Right renal cortex interstitium (tissue), 3 donors: ENCODE results near the gene DAW1. TPM values are rescaled to one million over a fixed set of nuclear protein-coding genes. Genes with fewer than 3 reads are reported as not detected.

ENCODE experiments used
- DNase-seq, 3 donors: peaks; one replicate each; pipeline ENCODE4 v3.0.0-alpha.2; 2013; ENCODE audit warnings: low read depth in 3 of 3, low spot score in 2 of 3
- polyA plus RNA-seq, 3 donors: library from polyadenylated mRNA; unstranded; fragments of 120-200 nt; gene quantifications; one replicate each; pipeline ENCODE4 v1.2.1, GENCODE V29; 2013; ENCODE audit not compliant: insufficient read length in 3 of 3

Gene DAW1
- polyA plus RNA-seq, 3 donors = 0.68 to 0.99 (median 0.76) TPM

DNA sequence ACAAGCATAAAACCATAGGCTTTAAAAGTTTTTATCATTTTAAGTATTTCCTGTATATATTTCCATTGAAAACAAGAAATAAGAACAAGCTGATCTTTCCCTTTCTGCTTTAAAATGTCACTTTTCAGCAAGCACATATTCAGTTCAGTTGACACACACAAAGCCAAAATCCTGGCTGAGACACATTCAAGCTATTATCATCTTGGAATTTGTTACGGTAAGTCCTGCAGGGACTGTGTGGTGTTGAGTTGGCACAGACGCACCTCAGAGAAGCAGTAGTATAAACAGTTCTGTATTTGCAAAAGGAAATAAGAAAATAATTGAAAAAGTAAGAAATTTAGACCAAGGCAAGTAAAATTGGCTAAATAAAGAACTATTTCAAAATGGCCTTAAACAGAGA lies 10.4 kb upstream of the DAW1 start:
- no peak for DNase-seq

DNA sequence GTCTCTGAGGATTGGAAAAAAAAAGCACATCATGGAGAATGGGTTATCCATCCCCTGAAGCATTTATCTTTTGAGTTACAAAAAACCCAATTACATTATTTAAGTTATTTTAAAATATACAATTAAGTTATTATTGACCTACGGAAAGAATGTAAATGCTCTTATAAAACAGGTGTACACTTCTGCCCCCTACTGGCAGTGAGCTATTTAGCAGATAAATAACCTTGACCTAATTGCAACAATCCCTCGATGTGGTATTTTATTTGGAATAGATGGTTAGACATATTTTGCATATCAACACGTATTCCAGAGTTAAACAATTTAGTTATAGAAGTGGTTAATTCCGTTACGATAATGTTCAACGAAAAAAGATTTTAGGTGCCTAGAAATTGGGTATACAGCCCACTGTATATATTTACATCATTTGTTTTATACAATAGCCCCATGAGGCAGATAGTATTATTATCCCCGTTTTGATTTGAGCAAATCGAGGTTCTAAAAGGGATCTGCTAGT lies 9.1 kb upstream of the DAW1 start:
- DNase-seq = no peak

GRCh38 chr2:227862741-227863588 lies 8.5 kb upstream of the DAW1 start:
- no peak for DNase-seq

GRCh38 chr2:227864161-227864756 lies 7.2 kb upstream of the DAW1 start:
- DNase-seq = no peak

DNA sequence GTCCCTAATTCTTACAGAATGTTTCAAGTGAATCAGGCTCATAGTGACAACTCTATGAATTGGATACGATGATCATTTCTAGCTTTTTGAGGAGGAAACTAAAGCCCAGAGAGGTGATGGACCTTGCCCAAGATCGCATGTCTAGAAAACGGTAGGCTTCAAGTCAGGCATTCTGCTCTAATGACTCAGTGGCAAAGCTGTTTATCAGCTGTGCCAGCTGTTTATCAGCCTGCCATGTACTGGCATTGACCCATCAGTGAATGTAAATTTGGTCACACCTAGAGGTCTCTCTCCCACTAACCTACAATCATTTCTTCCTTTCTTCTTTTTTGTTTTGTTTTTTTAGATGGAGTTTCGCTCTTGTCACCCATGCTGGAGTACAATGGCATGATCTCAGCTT lies 6.1 kb upstream of the DAW1 start:
- DNase-seq = no peak

- no peak for DNase-seq
Observed at GRCh38 chr2:227867386-227867785, 4.0 kb upstream of the DAW1 start.

GRCh38 chr2:227870710-227871374 lies 589 bp upstream of the DAW1 start:
- DNase-seq = no peak

DNA sequence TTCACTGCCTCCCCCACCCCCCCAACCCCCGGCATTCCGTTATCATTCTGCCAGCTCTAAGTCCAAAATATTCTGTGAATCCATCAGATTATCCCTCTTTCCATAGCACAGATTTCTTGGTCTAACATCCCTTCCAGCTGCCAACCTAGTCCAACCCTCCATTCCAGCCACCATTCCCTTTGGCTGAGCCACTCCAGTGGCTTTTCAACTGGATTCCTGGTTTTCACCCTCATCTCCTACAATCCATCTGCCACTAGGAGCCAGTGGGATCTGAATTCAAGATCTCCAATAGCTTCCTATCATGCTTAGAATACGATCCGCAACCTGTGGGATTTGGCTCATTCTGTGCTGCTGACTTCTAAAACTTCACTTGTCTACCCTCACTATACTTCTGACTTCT lies 1.2 kb downstream of the DAW1 start:
- DNase-seq = no peak

DNA sequence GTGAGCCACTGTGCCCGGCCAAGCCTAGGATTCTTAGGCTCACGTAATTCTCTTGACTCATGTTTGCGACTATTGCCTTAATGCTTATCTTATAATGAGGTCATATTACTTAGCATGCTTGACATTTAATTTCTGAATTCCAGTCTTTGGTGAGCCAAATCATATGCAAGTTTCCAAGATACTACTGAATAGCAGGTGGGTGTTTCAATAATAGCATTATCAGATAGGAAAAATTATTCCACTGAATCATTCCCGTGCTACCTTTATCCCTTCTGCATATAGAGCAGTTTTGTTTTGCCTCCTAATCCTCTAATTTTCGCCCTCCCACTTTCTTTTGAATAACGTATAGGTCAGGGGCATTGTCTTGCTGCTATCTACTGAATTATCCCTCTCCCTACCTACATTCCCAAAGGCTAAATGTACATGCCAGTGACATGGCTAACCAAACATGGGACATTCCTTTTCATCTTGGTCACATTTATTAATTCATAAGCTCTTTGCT lies 4.9 kb downstream of the DAW1 start:
- no peak for DNase-seq

DNA sequence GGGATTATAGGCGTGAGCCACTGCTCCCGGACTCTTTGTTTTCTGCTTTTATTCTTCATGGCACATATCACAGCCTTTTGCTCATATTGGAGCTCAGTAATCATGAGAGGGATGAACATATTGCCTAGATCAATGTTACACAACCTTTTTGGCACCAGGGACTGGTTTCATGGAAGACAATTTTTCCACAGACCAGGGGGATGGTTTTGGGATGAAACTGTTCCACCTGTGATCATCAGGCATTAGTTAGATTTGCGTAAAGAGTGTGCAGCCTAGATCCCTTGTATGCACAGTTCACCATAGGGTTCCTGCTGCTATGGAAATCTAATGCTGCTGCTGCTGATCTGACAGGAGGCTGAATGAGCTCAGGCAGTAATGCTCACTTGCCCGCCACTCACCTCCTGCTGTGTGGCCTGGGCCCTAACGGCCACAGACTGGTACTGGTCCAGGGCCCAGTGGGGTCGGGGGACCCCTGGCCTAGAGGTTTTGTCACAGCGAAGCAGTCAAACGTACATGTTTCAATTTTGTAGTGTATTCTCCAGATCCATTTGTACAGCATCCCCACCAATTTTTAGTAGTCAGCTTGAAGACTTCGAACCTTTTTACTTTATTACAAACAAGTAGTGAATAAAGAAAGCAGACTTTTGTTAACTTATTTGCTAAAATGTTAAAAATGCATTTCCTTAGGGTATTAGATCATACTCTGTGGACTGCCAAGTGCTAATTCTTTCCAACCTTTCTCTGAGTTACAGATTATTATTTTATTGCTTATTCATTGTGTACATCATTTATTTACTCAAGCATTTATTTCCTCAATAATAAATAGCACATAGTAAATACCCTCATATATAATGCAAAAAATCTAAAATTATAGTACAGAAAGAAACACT lies 6.2 kb downstream of the DAW1 start:
- DNase-seq = no peak

GRCh38 chr2:227880460-227880859 lies 9.0 kb downstream of the DAW1 start:
- no peak for DNase-seq

DNA sequence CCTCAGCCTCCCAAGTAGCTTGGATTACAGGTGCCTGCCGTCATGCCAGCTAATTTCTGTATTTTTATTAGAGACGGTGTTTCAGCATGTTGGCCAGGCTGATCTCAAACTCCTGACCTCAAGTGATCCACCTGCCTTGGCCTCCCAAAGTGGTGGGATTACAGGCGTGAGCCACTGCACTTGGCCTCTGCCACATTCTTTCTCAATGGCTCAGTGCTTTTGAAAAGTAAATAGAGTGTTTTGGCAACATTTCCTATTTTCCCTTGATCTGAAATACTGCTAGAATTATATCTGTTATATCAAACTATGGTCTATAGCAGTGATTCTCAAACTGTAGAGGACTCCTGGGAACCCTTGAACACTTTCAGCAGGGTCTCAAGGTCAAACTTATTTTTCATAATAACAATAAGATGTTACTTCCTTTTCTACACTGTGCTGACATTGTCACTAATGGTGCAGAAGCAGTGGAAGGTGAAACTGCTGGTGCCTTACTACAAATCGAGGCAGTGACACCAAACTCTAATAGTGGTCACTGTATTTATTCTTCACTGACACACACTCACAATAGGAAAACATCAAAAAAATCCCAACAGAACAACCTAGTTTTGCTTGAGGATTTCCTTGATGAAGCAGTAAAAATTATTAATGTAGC lies 10.6 kb downstream of the DAW1 start:
- no peak for DNase-seq

GRCh38 chr2:227884511-227884947 lies 13.1 kb downstream of the DAW1 start:
- no peak for DNase-seq

- no peak for DNase-seq
Observed at GRCh38 chr2:227886149-227886548, 14.7 kb downstream of the DAW1 start.

- DNase-seq = no peak
Observed at GRCh38 chr2:227888289-227888688, 16.9 kb downstream of the DAW1 start.

GRCh38 chr2:227889336-227889735 lies 17.9 kb downstream of the DAW1 start:
- no peak for DNase-seq

- DNase-seq = peak in 2 of 3 donors; percentile 6 to 10
Observed at GRCh38 chr2:227890495-227891079, 19.2 kb downstream of the DAW1 start.

DNA sequence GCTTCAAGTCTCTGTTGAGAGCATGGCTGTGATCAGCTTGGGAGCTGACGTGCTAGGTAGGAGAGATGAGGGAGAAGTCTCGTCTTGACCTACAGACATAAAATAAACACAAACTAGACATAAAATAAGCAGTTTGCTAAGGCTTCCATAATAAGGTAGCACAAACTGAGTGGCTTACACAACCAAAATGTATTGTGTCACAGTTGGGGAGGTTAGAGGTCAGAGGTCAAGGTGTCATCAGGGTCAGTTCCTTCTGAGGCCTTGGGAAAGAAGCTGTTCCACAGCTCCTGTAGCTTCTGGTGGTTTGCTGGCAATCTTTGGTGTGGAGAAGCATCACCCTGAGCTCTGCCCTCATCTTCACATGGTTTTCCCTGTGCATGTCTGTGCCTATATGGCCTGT lies 20.2 kb downstream of the DAW1 start:
- no peak for DNase-seq

DNA sequence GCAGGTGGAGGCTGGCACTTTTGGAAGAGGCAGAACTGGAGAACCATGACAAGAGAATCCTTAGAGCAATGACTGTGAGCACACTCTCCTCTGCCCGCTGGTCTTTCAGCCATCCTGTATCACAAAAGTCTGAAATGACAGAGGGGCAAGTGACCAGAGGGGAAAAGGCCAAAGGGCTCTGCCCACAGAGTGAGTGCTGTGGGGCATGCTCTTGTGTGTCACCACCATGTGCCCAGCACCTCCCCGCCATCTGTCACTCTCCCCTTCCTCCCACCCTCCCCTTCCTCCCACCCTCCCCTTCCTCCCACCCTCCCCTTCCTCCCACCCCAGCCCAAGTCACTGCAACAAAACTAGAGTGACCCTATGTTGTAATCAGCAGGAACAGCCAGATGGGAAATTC lies 31.9 kb downstream of the DAW1 start:
- DNase-seq = no peak
